Measurements from ENCODE around the gene EPB41L3.
A peak's percentile ranks its signal among the peaks of the same experiment; 100 is the strongest.

EPB41L3 gene

GRCh38 chr18:5463390-5463789, 80.4 kb downstream of the EPB41L3 start (continued):
- TF ChIP-seq ISL1 (CRISPR knock-in tag; IDR thresholded peaks at IDR 0.05): no peak
- no peak for TF ChIP-seq RARB (CRISPR knock-in tag; IDR thresholded peaks at IDR 0.05)
- no peak for TF ChIP-seq TOX (CRISPR knock-in tag; IDR thresholded peaks at IDR 0.05; ENCODE audit: borderline replicate concordance)
- TF ChIP-seq SNAI2 (CRISPR knock-in tag; IDR thresholded peaks at IDR 0.05): no peak

GRCh38 chr18:5462227-5462626, 81.6 kb downstream of the EPB41L3 start:
- ATAC-seq: no peak
- no peak for TF ChIP-seq CSRNP3 (CRISPR knock-in tag; IDR thresholded peaks at IDR 0.05)
- no peak for TF ChIP-seq SNAI2 (CRISPR knock-in tag; IDR thresholded peaks at IDR 0.05)
- TF ChIP-seq OSR1 (CRISPR knock-in tag; IDR thresholded peaks at IDR 0.05): no peak
- no peak for TF ChIP-seq CREB5 (CRISPR knock-in tag; IDR thresholded peaks at IDR 0.05; ENCODE audit: low read depth)
- TF ChIP-seq ZC3H10 (CRISPR knock-in tag; IDR thresholded peaks at IDR 0.05): no peak
- TF ChIP-seq ZNF70 (CRISPR knock-in tag; IDR thresholded peaks at IDR 0.05): no peak
- TF ChIP-seq CSDC2 (CRISPR knock-in tag; IDR thresholded peaks at IDR 0.05): no peak
- no peak for TF ChIP-seq ISL1 (CRISPR knock-in tag; IDR thresholded peaks at IDR 0.05)
- no peak for TF ChIP-seq PPARA (CRISPR knock-in tag; IDR thresholded peaks at IDR 0.05; ENCODE audit: borderline replicate concordance)
- no peak for TF ChIP-seq TCF4 (CRISPR knock-in tag; IDR thresholded peaks at IDR 0.05; ENCODE audit: borderline replicate concordance)
- TF ChIP-seq ZFP30 (CRISPR knock-in tag; IDR thresholded peaks at IDR 0.05): no peak

DNA sequence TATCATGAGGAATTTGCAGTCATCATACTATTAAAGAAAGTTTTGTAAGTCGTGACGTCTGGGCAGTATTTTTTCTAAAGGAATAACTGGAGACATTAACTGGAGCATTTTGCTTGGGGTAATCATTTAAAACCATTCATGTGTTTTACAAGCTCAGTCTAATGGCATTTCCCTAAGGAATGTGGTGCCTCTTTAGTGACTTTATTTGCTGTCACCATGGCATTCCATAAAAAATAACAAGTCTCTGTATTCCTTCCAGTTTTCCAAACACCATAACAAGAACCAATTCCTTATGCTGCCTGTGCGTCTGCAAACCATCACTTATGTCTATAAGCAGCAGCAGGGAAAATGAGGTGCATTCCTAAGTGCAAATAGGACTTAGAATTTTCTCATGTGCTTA, 82.8 kb downstream of the EPB41L3 start:
- TF ChIP-seq ZNF565 (CRISPR knock-in tag; conservative IDR thresholded peaks at IDR 0.05; ENCODE audit: low read depth): no peak
- TF ChIP-seq ZNF8 (CRISPR knock-in tag; IDR thresholded peaks at IDR 0.05): no peak
- TF ChIP-seq ISL1 (CRISPR knock-in tag; IDR thresholded peaks at IDR 0.05): no peak
- no peak for TF ChIP-seq OSR1 (CRISPR knock-in tag; IDR thresholded peaks at IDR 0.05)
- TF ChIP-seq CSDC2 (CRISPR knock-in tag; IDR thresholded peaks at IDR 0.05): no peak
- TF ChIP-seq GLIS3 (CRISPR knock-in tag; IDR thresholded peaks at IDR 0.05): no peak
- no peak for TF ChIP-seq BACH2 (CRISPR knock-in tag; IDR thresholded peaks at IDR 0.05; ENCODE audit: borderline replicate concordance)
- TF ChIP-seq RARB (CRISPR knock-in tag; IDR thresholded peaks at IDR 0.05): no peak
- TF ChIP-seq ZFP3 (CRISPR knock-in tag; IDR thresholded peaks at IDR 0.05): no peak
- no peak for ATAC-seq

DNA sequence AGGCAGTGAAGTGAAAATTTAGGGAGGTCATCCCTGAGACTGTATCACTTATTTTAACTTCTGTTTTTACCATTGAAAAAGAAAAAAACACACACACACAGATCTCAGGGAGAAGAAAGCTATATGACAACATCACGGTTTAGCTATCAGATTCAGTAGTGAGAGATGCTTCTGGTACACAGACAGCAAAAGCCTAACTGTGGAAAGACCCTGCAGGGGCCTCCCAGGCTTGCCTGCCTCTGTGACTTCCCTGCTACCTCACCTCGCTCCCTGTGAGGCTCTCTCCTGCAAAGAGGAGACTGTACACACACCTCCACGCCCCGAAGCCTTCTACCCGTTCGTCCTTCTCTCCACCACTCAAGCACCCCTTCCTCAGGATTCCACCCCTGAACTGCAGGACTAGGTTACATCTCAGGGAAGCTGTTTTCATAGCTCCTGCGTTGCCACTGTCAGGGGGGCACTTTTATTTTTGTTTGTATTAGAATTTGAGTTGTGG, 86.3 kb downstream of the EPB41L3 start:
- no peak for ATAC-seq
- no peak for TF ChIP-seq ZFP3 (CRISPR knock-in tag; IDR thresholded peaks at IDR 0.05)
- TF ChIP-seq SNAI2 (CRISPR knock-in tag; IDR thresholded peaks at IDR 0.05): no peak
- no peak for TF ChIP-seq BACH2 (CRISPR knock-in tag; IDR thresholded peaks at IDR 0.05; ENCODE audit: borderline replicate concordance)
- TF ChIP-seq ARNTL (CRISPR knock-in tag; IDR thresholded peaks at IDR 0.05; ENCODE audit: borderline replicate concordance, low read depth): no peak
- TF ChIP-seq ZC3H10 (CRISPR knock-in tag; IDR thresholded peaks at IDR 0.05): no peak
- TF ChIP-seq GLIS3 (CRISPR knock-in tag; IDR thresholded peaks at IDR 0.05): no peak

DNA sequence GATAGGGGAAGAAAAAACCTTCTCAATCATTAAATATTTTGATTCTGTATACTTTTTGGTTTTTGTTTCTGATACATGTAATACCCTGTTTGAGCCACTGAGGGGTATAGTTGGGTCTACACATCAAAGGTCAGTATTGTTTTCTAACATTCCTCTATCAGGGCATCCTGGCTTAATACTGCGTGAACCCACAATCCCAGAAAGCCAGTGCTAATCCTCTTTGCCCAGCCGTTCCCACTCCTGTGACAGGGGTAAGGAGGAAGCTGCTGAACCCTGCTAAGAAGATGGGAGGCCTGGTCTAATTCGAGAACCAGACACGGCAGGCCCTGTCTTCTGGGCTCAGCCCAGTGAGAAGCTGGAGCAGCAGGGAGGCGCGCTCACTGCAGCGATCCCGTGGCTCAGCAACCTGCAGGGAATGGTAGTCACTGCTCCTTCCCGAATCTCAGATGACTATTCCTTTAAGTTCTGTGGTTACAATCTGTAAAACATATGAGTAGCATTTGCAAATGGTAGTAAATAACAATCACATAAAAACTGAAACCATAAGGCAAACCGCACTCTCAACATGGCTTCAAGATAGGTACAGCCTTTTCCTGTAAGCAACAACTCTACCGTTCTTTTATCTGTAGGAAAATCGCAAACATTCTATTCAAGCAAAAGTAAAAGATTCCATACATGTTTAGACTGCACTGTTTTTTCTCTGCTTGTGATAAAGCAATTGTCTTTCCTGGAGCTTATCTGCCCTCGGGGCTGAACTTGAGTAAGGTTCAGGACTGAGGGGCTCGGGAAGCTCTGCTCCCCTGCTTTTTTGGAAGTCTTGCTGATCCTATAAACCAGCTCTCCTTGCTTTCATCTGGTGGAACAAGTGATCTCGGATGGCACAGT, 87.0 kb downstream of the EPB41L3 start:
- ATAC-seq: peak; percentile 56
- TF ChIP-seq CREB5 (CRISPR knock-in tag; IDR thresholded peaks at IDR 0.05; ENCODE audit: low read depth) (no peak), OSR1 (CRISPR knock-in tag; IDR thresholded peaks at IDR 0.05) (no peak), TOX (CRISPR knock-in tag; IDR thresholded peaks at IDR 0.05; ENCODE audit: borderline replicate concordance) (no peak), ESRRG (CRISPR knock-in tag; IDR thresholded peaks at IDR 0.05) (no peak), PPARA (CRISPR knock-in tag; IDR thresholded peaks at IDR 0.05; ENCODE audit: borderline replicate concordance) (no peak), TCF4 (CRISPR knock-in tag; IDR thresholded peaks at IDR 0.05; ENCODE audit: borderline replicate concordance) (no peak), ARNTL (CRISPR knock-in tag; IDR thresholded peaks at IDR 0.05; ENCODE audit: borderline replicate concordance, low read depth) (no peak), SNAI2 (CRISPR knock-in tag; IDR thresholded peaks at IDR 0.05) (no peak), CSRNP3 (CRISPR knock-in tag; IDR thresholded peaks at IDR 0.05) (no peak), PATZ1 (CRISPR knock-in tag; IDR thresholded peaks at IDR 0.05; ENCODE audit: borderline replicate concordance) (no peak), GLIS3 (CRISPR knock-in tag; IDR thresholded peaks at IDR 0.05) (no peak), ZNF565 (CRISPR knock-in tag; conservative IDR thresholded peaks at IDR 0.05; ENCODE audit: low read depth) (no peak)
- TF ChIP-seq, protein P1, sequence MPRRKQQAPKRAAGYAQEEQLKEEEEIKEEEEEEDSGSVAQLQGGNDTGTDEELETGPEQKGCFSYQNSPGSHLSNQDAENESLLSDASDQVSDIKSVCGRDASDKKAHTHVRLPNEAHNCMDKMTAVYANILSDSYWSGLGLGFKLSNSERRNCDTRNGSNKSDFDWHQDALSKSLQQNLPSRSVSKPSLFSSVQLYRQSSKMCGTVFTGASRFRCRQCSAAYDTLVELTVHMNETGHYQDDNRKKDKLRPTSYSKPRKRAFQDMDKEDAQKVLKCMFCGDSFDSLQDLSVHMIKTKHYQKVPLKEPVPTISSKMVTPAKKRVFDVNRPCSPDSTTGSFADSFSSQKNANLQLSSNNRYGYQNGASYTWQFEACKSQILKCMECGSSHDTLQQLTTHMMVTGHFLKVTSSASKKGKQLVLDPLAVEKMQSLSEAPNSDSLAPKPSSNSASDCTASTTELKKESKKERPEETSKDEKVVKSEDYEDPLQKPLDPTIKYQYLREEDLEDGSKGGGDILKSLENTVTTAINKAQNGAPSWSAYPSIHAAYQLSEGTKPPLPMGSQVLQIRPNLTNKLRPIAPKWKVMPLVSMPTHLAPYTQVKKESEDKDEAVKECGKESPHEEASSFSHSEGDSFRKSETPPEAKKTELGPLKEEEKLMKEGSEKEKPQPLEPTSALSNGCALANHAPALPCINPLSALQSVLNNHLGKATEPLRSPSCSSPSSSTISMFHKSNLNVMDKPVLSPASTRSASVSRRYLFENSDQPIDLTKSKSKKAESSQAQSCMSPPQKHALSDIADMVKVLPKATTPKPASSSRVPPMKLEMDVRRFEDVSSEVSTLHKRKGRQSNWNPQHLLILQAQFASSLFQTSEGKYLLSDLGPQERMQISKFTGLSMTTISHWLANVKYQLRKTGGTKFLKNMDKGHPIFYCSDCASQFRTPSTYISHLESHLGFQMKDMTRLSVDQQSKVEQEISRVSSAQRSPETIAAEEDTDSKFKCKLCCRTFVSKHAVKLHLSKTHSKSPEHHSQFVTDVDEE (CRISPR knock-in tag; IDR thresholded peaks at IDR 0.05): no peak
